MCF 10A (cell line): ENCODE data around the gene ITGA6. TPM values are rescaled to one million over a fixed set of nuclear protein-coding genes. Genes with fewer than 3 reads are reported as not detected.

Experiments used
- BruUV-seq: library from RNA; stranded (reverse); fragments of 400-500 nt; replicated peaks from 2 replicates; lab custom pipeline; 2021; lab: Mats Ljungman, UMichigan
- CTCF ChIA-PET: fragments of 300-600 bp; sonication (Branson Sonifier 250); formaldehyde crosslinking; extraction: SDS; loops from one replicate; lab custom pipeline; 2021; ENCODE audit warnings: antibody characterized with exemption, inconsistent platforms; lab: Yijun Ruan, JAX
- POLR2A ChIA-PET: fragments of 300-600, 350-650 bp; sonication (Branson Sonifier 250); formaldehyde crosslinking; extraction: SDS; loops from one replicate; lab custom pipeline; 2020; ENCODE audit warnings: antibody characterized with exemption, inconsistent platforms; lab: Yijun Ruan, JAX
- DNase-seq: peaks from one replicate; pipeline ENCODE4 v3.0.0-alpha.2; 2018; ENCODE audit not compliant: unreplicated experiment
- H3K27ac Mint-ChIP-seq: one replicate; pipeline ENCODE4 v1.8.0; 2022; ENCODE audit warnings: mild to moderate bottlenecking, low read depth, mixed read lengths; ENCODE audit not compliant: unreplicated experiment
- H3K27me3 Mint-ChIP-seq: one replicate; pipeline ENCODE4 v1.8.0; 2022; ENCODE audit warnings: mixed read lengths; ENCODE audit not compliant: insufficient read depth, unreplicated experiment
- H3K36me3 Mint-ChIP-seq: one replicate; pipeline ENCODE4 v1.8.0; 2022; ENCODE audit warnings: mild to moderate bottlenecking, moderate library complexity, mixed read lengths; ENCODE audit not compliant: insufficient read depth, unreplicated experiment
- H3K4me1 Mint-ChIP-seq: one replicate; pipeline ENCODE4 v1.8.0; 2022; ENCODE audit warnings: mixed read lengths; ENCODE audit not compliant: insufficient read depth, unreplicated experiment
- H3K4me3 Mint-ChIP-seq: one replicate; pipeline ENCODE4 v1.8.0; 2022; ENCODE audit warnings: mild to moderate bottlenecking, moderate library complexity, mixed read lengths; ENCODE audit not compliant: unreplicated experiment
- H3K9me3 Mint-ChIP-seq: one replicate; pipeline ENCODE4 v1.8.0; 2022; ENCODE audit warnings: mixed read lengths; ENCODE audit not compliant: unreplicated experiment
- intact Hi-C: fragments of 100-400 bp; cut with micrococcal nuclease; formaldehyde crosslinking; loops from 2 replicates; pipeline ENCODE4 v1.14.1; 2022
- total RNA-seq: library from RNA; stranded (reverse); gene quantifications from 2 replicates; pipeline ENCODE4 v1.2.3, GENCODE V29; 2022
- TF ChIP-seq, protein P1 (sequence below): fragments of 200-600 bp; IDR thresholded peaks from one replicate; pipeline ENCODE4 v1.8.0; 2022; ENCODE audit warnings: antibody characterized with exemption, mild to moderate bottlenecking; ENCODE audit not compliant: unreplicated experiment

Gene ITGA6
- total RNA-seq, 1 experiment from 2014 or later, result 315 TPM

DNA sequence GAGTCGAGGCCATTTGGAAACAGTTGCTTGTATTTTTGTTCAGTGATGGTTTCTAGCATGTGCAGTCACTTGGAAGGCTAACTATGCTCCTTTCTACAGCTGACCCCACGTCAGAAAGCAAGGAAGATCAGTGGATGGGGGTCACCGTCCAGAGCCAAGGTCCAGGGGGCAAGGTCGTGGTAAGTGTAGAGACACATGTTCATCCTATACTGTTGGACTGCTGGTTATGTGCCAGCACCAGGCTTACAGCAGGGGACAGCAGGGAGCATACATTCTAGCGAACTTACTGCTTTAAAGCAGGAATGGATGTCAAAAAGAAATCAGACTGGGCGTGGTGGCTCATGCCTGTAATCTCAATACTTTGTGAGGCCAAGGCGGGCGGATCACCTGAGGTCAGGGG, 40.0 kb downstream of the ITGA6 start:
- no TSS peak for BruUV-seq
- intact Hi-C loops, result loop anchor here (5.0 to 10.0 kb wide), 3 partner anchors 263 to 760 kb away; no protein-coding TSS in a partner anchor
- Mint-ChIP-seq H3K36me3 (peaks cover 57% of the 10 kb centered on the region), H3K27ac (no peak overlapping the region), H3K4me1 (peaks cover 42% of the 10 kb centered on the region), H3K4me3 (no peak overlapping the region), H3K27me3 (no peaks in the 10 kb centered on the region), H3K9me3 (no peaks in the 10 kb centered on the region)
- ChIA-PET CTCF (interaction anchor here (0.7 to 13.7 kb wide), 10 partner anchors 14 to 340 kb away, joined by 3 to 536 read pairs (median 5); partner anchors contain the start of gene ITGA6), POLR2A (interaction anchor here (0.6 to 13.3 kb wide), 8 partner anchors 27 to 1504 kb away, joined by 3 to 350 read pairs (median 4); partner anchors contain the start of gene ITGA6)
- no peak for DNase-seq
- TF ChIP-seq, protein P1, sequence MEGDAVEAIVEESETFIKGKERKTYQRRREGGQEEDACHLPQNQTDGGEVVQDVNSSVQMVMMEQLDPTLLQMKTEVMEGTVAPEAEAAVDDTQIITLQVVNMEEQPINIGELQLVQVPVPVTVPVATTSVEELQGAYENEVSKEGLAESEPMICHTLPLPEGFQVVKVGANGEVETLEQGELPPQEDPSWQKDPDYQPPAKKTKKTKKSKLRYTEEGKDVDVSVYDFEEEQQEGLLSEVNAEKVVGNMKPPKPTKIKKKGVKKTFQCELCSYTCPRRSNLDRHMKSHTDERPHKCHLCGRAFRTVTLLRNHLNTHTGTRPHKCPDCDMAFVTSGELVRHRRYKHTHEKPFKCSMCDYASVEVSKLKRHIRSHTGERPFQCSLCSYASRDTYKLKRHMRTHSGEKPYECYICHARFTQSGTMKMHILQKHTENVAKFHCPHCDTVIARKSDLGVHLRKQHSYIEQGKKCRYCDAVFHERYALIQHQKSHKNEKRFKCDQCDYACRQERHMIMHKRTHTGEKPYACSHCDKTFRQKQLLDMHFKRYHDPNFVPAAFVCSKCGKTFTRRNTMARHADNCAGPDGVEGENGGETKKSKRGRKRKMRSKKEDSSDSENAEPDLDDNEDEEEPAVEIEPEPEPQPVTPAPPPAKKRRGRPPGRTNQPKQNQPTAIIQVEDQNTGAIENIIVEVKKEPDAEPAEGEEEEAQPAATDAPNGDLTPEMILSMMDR, result no peak

GRCh38 chr2:172470958-172471922, 43.9 kb downstream of the ITGA6 start:
- CTCF ChIA-PET, result interaction anchor here (0.6 to 1.3 kb wide), 4 partner anchors 9 to 42 kb away, joined by 3 to 5 read pairs (median 4); no protein-coding TSS in a partner anchor

DNA sequence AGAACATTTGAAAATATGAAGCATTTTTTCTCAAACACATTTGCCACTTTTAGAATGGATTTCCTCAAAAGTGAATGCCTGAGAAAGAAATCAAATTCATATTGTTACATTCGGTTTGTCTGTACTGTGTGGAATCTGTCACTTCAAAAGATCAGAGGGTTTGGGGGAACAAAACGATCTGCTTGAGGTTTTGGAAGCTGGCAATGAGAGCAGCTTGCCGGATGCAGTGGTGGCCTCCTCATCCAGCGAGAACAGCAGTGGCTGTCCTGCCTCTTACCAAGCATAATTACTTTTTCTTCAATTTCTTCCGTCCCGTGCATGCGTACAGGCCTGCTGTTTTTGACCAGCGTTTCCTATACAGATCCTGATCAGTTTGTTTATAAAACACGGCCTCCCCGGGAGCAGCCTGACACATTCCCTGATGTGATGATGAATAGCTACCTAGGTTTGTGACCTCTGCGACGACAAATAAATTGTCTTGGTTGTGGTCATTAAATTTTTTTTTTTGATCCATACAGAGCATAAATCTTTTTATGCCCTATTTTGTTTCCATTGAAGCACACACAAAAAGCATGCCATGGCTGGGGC, 45.2 kb downstream of the ITGA6 start:
- TF ChIP-seq, protein P1, result no peak

More at GRCh38 chr2:172470958-172471922, 43.9 kb downstream of the ITGA6 start:
- Mint-ChIP-seq H3K27ac (peak overlapping the region; percentile 82), H3K27me3 (no peaks in the 10 kb centered on the region), H3K36me3 (peaks cover 86% of the 10 kb centered on the region), H3K4me1 (peaks cover 5% of the 10 kb centered on the region), H3K9me3 (no peaks in the 10 kb centered on the region), H3K4me3 (no peak overlapping the region)
- POLR2A ChIA-PET, result no interaction called here
- TF ChIP-seq, protein P1, result no peak
- BruUV-seq, result no TSS peak
- DNase-seq, result no peak
- intact Hi-C loops, result no loop called here

More for the DNA sequence above, 45.2 kb downstream of the ITGA6 start:
- H3K9me3 Mint-ChIP-seq, result no peaks in the 10 kb centered on the region
- H3K36me3 Mint-ChIP-seq, result peaks cover 90% of the 10 kb centered on the region
- ChIA-PET POLR2A (interaction anchor here (0.6 kb wide), 1 partner anchor 628 kb away, joined by 4 read pairs; no protein-coding TSS in a partner anchor), CTCF (interaction anchor here (0.6 to 1.0 kb wide), 6 partner anchors 8 to 407 kb away, joined by 3 to 5 read pairs (median 3); no protein-coding TSS in a partner anchor)
- intact Hi-C loops, result no loop called here
- H3K27ac Mint-ChIP-seq, result peak overlapping the region; percentile 16
- no TSS peak for BruUV-seq
- H3K27me3 Mint-ChIP-seq, result no peaks in the 10 kb centered on the region
- DNase-seq, result no peak
- no peaks in the 10 kb centered on the region for H3K4me1 Mint-ChIP-seq
- H3K4me3 Mint-ChIP-seq, result no peak overlapping the region
